K562 (cell line): ENCODE measurements around the gene SLC22A23. TPM values are rescaled to one million over a fixed set of nuclear protein-coding genes. Genes with fewer than 3 reads are reported as not detected.

ENCODE experiments used
- CEBPB ChIP-seq: fragments of 450-650 bp; IDR thresholded peaks from 2 replicates; pipeline ENCODE4 v1.6.1; 2016; ENCODE audit warnings: missing genetic modification characterization, missing compliant biosample characterization
- CHD7 ChIP-seq: fragments of 200-600 bp; sonication (generic); IDR thresholded peaks from one replicate; pipeline ENCODE4 v1.6.1; 2012; ENCODE audit warnings: mild to moderate bottlenecking, low read depth, low read length, inconsistent platforms
- DDX20 ChIP-seq: fragments of 450-650 bp; IDR thresholded peaks from 2 replicates; pipeline ENCODE4 v1.6.1; 2016; ENCODE audit warnings: missing genetic modification characterization, low read depth, mild to moderate bottlenecking, missing compliant biosample characterization, moderate library complexity
- POLR2A ChIP-seq: fragments of 450-650 bp; conservative IDR thresholded peaks from 2 replicates; pipeline ENCODE4 v1.6.1; 2016
- POLR2G ChIP-seq: fragments of 200-400 bp; formaldehyde crosslinking; IDR thresholded peaks from 2 replicates; pipeline ENCODE4 v1.6.1; 2017; ENCODE audit warnings: low read depth, mild to moderate bottlenecking, antibody characterized with exemption, low read length, moderate library complexity
- POLR2H ChIP-seq: IDR thresholded peaks from 2 replicates; pipeline ENCODE4 v1.6.1; 2016; ENCODE audit warnings: missing genetic modification characterization, low read depth, mild to moderate bottlenecking, control low read depth, missing compliant biosample characterization, moderate library complexity
- PPARD ChIP-seq: fragments of 250-450 bp; sonication (Bioruptor Pico); IDR thresholded peaks from 2 replicates; pipeline ENCODE4 v1.8.0; 2022; ENCODE audit warnings: inconsistent platforms, mild to moderate bottlenecking, moderate library complexity
- RBM34 ChIP-seq: fragments of 200-400 bp; formaldehyde crosslinking; IDR thresholded peaks from 2 replicates; pipeline ENCODE4 v1.6.1; 2018; ENCODE audit warnings: low read length, borderline replicate concordance; ENCODE audit not compliant: insufficient read depth
- ZBTB11 ChIP-seq, 3 experiments: fragments of 200-800 bp in 1 of 3; fragments of 250-450 bp in 1 of 3; fragments of 450-650 bp in 1 of 3; sonication (Bioruptor Pico) in 1 of 3; sonication (Bioruptor generic) in 1 of 3; formaldehyde crosslinking in 1 of 3; IDR thresholded peaks; 2 replicates each; pipeline versions ENCODE4 v1.6.1 to v1.8.0; 2016 to 2022; ENCODE audit warnings: mild to moderate bottlenecking in 2 of 3, missing genetic modification characterization in 2 of 3, missing compliant biosample characterization in 1 of 3, moderate library complexity in 1 of 3
- ZFP36 ChIP-seq: fragments of 150-350 bp; IDR thresholded peaks from 2 replicates; pipeline ENCODE4 v1.6.1; 2018; ENCODE audit warnings: low read length, low read depth; ENCODE audit not compliant: partially characterized antibody
- ZNF239 ChIP-seq: fragments of 250-450 bp; sonication (Bioruptor Pico); IDR thresholded peaks from 2 replicates; pipeline ENCODE4 v1.4.0; 2020; ENCODE audit warnings: mild to moderate bottlenecking
- ZNF561 ChIP-seq: fragments of 450-650 bp; formaldehyde crosslinking; conservative IDR thresholded peaks from 2 replicates; pipeline ENCODE4 v1.4.0; 2020; ENCODE audit warnings: mild to moderate bottlenecking, moderate library complexity
- polyA plus RNA-seq, 8 experiments: library from polyadenylated mRNA; depleted of rRNA in 4 of 8; stranded (reverse) in 5 of 8; unstranded in 3 of 8; fragments of >200 nt; fragmentation: Nextera tagmentation in 2 of 8; fragmentation: Illumina TruSeq in 1 of 8; extraction: Ambion mirVana in 2 of 8; extraction: Trizol in 1 of 8; gene quantifications; 2 replicates each; pipeline versions ENCODE4 v1.2.1 to v1.2.3, GENCODE V29; 2011 to 2014; ENCODE audit warnings: inconsistent platforms in 1 of 8, missing spikeins in 1 of 8
- total RNA-seq, 7 experiments: library from RNA; depleted of rRNA in 6 of 7; stranded (reverse); fragments of >200 nt in 6 of 7; fragmentation: Illumina TruSeq in 2 of 7; extraction: Trizol in 2 of 7; gene quantifications; 2 replicates each; pipeline versions ENCODE4 v1.2.1 to v1.2.3, GENCODE V29; 2011 to 2021; ENCODE audit warnings: low replicate concordance in 1 of 7

Gene SLC22A23
- total and polyA plus RNA-seq, 9 of the 15 experiments (the other 6 are each of a cell fraction or from before 2014, with no cell fraction given): 0.30 to 8.7 (median 2.5) TPM

GRCh38 chr6:3324262-3324942, 132.4 kb downstream of the SLC22A23 start (continued):
- TF ChIP-seq CEBPB (no peak), ZNF239 (CRISPR knock-in tag) (no peak), RBM34 (no peak), ZFP36 (no peak), POLR2H (tag) (no peak), CHD7 (no peak), POLR2G (no peak), PPARD (CRISPR knock-in tag) (no peak), DDX20 (tag) (no peak), ZBTB11 (CRISPR knock-in tag; IDR thresholded peaks at IDR 0.05) (no peak), POLR2A (no peak), ZNF561 (CRISPR knock-in tag) (no peak)
